Chondrocyte (in vitro differentiated cells): ENCODE measurements around the gene NCBP2L. TPM values are rescaled to one million over a fixed set of nuclear protein-coding genes. Genes with fewer than 3 reads are reported as not detected.

Experiments used
- DNase-seq: peaks from one replicate; pipeline ENCODE4 v3.0.0; 2021; ENCODE audit warnings: mixed read lengths, low spot score
- H3K27ac Mint-ChIP-seq: one replicate; pipeline ENCODE4 v1.8.0; 2021; ENCODE audit warnings: mild to moderate bottlenecking, moderate library complexity, mixed read lengths; ENCODE audit not compliant: unreplicated experiment
- H3K27me3 Mint-ChIP-seq: 2 replicates; pipeline ENCODE4 v1.8.0; 2021; ENCODE audit warnings: low read depth, mixed read lengths
- H3K36me3 Mint-ChIP-seq: 2 replicates; pipeline ENCODE4 v1.8.0; 2021; ENCODE audit warnings: low read depth, mixed read lengths
- H3K4me1 Mint-ChIP-seq: 2 replicates; pipeline ENCODE4 v1.8.0; 2021; ENCODE audit warnings: low read depth, mild to moderate bottlenecking, mixed read lengths
- H3K4me3 Mint-ChIP-seq: one replicate; pipeline ENCODE4 v1.8.0; 2021; ENCODE audit warnings: mild to moderate bottlenecking, moderate library complexity, mixed read lengths; ENCODE audit not compliant: unreplicated experiment
- H3K9me3 Mint-ChIP-seq: 2 replicates; pipeline ENCODE4 v1.8.0; 2021; ENCODE audit warnings: low read depth, mixed read lengths
- total RNA-seq: library from RNA; stranded (reverse); gene quantifications from 3 replicates; pipeline ENCODE4 v1.2.1, GENCODE V29; 2021
- TF ChIP-seq, protein P1 (sequence below): fragments of 200-600 bp; sonication (generic); IDR thresholded peaks from 2 replicates; pipeline ENCODE4 v1.5.0; 2021; ENCODE audit warnings: antibody characterized with exemption, mild to moderate bottlenecking, moderate library complexity

Gene NCBP2L
- total RNA-seq, 1 donor from 2014 or later = not detected

GRCh38 chrX:107752043-107752442 is 25.5 kb upstream of the NCBP2L start:
- Mint-ChIP-seq H3K27ac (peak overlapping the region; percentile 7), H3K27me3 (no peaks in the 10 kb centered on the region), H3K36me3 (no peaks in the 10 kb centered on the region), H3K4me1 (peaks cover 29% of the 10 kb centered on the region), H3K9me3 (no peaks in the 10 kb centered on the region), H3K4me3 (no peak overlapping the region)
- TF ChIP-seq, protein P1, sequence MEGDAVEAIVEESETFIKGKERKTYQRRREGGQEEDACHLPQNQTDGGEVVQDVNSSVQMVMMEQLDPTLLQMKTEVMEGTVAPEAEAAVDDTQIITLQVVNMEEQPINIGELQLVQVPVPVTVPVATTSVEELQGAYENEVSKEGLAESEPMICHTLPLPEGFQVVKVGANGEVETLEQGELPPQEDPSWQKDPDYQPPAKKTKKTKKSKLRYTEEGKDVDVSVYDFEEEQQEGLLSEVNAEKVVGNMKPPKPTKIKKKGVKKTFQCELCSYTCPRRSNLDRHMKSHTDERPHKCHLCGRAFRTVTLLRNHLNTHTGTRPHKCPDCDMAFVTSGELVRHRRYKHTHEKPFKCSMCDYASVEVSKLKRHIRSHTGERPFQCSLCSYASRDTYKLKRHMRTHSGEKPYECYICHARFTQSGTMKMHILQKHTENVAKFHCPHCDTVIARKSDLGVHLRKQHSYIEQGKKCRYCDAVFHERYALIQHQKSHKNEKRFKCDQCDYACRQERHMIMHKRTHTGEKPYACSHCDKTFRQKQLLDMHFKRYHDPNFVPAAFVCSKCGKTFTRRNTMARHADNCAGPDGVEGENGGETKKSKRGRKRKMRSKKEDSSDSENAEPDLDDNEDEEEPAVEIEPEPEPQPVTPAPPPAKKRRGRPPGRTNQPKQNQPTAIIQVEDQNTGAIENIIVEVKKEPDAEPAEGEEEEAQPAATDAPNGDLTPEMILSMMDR = no peak
- DNase-seq = no peak

DNA sequence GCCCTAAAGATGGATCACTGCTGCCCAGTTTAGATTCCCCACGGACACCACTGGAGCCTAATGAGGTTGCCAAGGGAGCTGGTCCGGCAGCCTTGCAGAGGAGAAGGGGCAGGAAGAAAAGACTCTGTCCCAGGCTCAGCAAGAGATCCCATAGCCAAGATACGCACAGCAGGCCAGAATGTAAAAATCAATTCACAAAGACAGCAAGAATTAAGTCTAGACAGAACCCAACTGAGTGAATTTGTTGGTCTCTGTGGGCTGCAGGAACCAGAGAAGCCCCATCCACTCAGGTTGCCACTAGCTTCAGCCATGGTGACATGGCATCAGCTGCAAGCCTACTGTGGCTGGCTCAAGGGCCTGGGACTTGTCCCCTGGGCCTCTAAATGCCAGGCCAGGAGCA is 24.8 kb upstream of the NCBP2L start:
- H3K36me3 Mint-ChIP-seq = no peaks in the 10 kb centered on the region
- TF ChIP-seq, protein P1 = no peak
- H3K27me3 Mint-ChIP-seq = no peaks in the 10 kb centered on the region
- peaks cover 22% of the 10 kb centered on the region for H3K4me1 Mint-ChIP-seq
- no peak overlapping the region for H3K4me3 Mint-ChIP-seq
- no peak for DNase-seq
- no peak overlapping the region for H3K27ac Mint-ChIP-seq
- no peaks in the 10 kb centered on the region for H3K9me3 Mint-ChIP-seq

- Mint-ChIP-seq H3K4me1 (peaks cover 18% of the 10 kb centered on the region), H3K36me3 (no peaks in the 10 kb centered on the region), H3K27ac (no peak overlapping the region), H3K9me3 (no peaks in the 10 kb centered on the region), H3K4me3 (no peak overlapping the region), H3K27me3 (no peaks in the 10 kb centered on the region)
- no peak for DNase-seq
- TF ChIP-seq, protein P1 = no peak
Measured at GRCh38 chrX:107753187-107753586, 24.3 kb upstream of the NCBP2L start.

GRCh38 chrX:107755721-107756120 is 21.8 kb upstream of the NCBP2L start:
- DNase-seq = no peak
- H3K36me3 Mint-ChIP-seq = peaks cover 3% of the 10 kb centered on the region
- H3K9me3 Mint-ChIP-seq = no peaks in the 10 kb centered on the region
- peaks cover 13% of the 10 kb centered on the region for H3K4me1 Mint-ChIP-seq
- H3K4me3 Mint-ChIP-seq = no peak overlapping the region
- H3K27me3 Mint-ChIP-seq = no peaks in the 10 kb centered on the region
- TF ChIP-seq, protein P1 = no peak
- no peak overlapping the region for H3K27ac Mint-ChIP-seq

GRCh38 chrX:107758231-107758766 is 19.2 kb upstream of the NCBP2L start:
- Mint-ChIP-seq H3K27me3 (no peaks in the 10 kb centered on the region), H3K4me1 (no peaks in the 10 kb centered on the region), H3K27ac (no peak overlapping the region), H3K4me3 (no peak overlapping the region), H3K36me3 (peaks cover 3% of the 10 kb centered on the region), H3K9me3 (no peaks in the 10 kb centered on the region)
- TF ChIP-seq, protein P1 = no peak
- no peak for DNase-seq
